M059J (cell line): ENCODE data around the gene UBR2. TPM values are rescaled to one million over a fixed set of nuclear protein-coding genes. Genes with fewer than 3 reads are reported as not detected.

ENCODE experiments used
- DNase-seq: peaks from one replicate; pipeline ENCODE4 v3.0.0-alpha.2; 2012; ENCODE audit warnings: low read depth
- total RNA-seq: library from RNA; depleted of rRNA; stranded (reverse); fragments of >200 nt; shearing (Covaris generic); gene quantifications from 2 replicates; pipeline ENCODE4 v1.2.3, GENCODE V29; 2014; rRNA removed

Gene UBR2
- 13.2 and 24.3 TPM in 2 replicates for total RNA-seq

GRCh38 chr6:42563697-42564505, at the start of gene UBR2:
UBR2 (plus strand) TSS chr6:42564029; CDS start chr6:42564320, 291 bp downstream.
- peak; percentile 100 for DNase-seq

GRCh38 chr6:42514745-42515144, 49.1 kb upstream of the UBR2 start:
- DNase-seq: no peak

- no peak for DNase-seq
Observed at GRCh38 chr6:42519779-42520178, 44.0 kb upstream of the UBR2 start.

- DNase-seq: peak; percentile 90
Observed at GRCh38 chr6:42520786-42521607, 42.8 kb upstream of the UBR2 start.

DNA sequence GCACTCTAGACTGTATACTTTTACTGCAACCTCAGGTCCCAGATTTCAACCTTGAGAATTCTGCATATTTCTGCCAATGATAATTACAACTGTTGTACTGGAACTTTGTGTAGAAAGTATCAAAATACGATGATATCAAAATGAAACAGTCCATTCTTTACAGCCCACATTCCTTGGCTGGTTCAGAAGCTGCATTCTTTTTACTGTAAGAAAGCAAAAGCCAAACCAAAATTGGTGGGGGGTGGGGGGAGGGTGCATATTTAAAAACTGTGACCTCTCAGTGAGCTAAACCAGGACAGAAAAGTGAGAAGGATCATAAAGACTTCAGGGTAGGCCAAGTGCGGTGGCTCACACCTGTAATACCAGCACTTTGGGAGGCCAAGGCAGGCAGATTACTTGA, 41.8 kb upstream of the UBR2 start:
- no peak for DNase-seq

DNA sequence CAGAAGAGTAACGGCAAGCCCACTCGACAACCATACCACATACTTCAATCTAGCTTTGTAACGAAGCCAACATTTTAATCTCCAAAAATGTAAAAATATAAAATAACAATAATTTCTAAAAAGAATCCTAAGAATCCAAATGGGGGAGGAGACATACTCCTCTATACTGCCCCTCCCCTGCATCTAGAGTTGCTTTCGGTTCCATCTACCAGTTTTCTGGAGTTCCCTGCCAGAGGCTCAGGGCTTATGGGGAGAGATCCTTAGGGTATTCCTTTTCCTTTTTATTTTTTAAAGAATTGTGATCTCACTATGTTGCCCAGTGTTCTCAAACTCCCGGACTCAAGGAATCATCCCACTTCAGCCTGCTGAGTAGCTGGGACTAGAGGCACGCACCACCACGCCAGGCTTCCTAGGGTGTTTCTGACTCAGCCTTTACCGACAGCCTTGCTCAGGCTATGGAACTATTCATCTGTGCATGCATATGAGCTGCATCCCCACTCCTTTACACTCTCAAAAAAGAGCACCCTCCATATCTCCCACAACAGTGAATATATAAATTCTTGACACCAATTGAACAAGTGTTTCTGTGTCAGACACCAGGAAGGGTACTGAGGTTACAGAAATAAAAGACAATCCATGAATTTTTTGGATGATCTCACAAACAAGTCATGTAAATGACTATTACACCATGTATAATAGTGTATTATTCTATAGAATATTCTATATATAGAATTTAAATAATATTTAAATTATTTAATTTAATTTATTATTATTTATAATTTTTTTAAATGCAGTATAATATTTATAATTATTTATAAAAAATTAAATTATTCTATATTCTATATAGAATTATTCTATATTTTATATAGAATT, 40.7 kb upstream of the UBR2 start:
- DNase-seq: peak; percentile 19

DNA sequence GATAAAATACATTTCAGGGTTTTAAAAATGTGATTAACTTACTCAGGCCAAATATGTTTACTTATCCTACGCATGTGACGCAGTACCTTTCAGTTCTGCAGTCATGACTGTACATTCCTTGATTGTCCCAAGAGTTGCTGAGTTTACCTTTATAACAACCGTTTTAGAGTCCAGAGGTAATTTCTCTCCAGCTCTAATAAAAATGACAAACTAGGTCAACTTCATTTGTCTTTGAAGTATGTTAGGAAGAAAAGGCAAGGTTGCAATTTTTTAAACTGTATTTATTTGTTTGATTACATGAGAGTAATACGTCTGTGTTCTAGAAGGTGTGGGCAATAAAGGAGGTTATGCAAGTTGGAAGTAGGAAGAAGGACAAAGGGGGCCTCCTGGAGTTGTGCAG, 38.6 kb upstream of the UBR2 start:
- DNase-seq: no peak

- no peak for DNase-seq
Observed at GRCh38 chr6:42526616-42527015, 37.2 kb upstream of the UBR2 start.

DNA sequence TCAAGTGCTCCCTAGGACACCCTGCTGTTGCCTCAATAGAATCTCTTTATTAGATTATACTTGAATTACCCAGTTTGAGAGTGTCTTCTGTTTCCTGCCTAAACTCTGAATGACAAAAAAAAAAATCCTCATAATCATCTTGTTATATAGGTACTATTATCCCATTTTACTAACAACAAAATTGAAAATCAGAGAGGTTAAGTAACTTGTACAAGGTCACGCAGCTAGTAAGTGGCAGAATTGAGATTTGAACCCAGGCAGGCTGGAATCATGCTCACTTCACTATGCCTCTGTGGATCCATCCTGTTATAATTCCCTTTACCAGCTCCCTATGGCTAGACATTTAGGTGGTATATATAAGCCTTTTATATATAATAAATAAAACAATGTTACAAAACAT, 36.6 kb upstream of the UBR2 start:
- DNase-seq: no peak

GRCh38 chr6:42530296-42530695, 33.5 kb upstream of the UBR2 start:
- DNase-seq: no peak

- DNase-seq: no peak
Observed at GRCh38 chr6:42530751-42531150, 33.1 kb upstream of the UBR2 start.

DNA sequence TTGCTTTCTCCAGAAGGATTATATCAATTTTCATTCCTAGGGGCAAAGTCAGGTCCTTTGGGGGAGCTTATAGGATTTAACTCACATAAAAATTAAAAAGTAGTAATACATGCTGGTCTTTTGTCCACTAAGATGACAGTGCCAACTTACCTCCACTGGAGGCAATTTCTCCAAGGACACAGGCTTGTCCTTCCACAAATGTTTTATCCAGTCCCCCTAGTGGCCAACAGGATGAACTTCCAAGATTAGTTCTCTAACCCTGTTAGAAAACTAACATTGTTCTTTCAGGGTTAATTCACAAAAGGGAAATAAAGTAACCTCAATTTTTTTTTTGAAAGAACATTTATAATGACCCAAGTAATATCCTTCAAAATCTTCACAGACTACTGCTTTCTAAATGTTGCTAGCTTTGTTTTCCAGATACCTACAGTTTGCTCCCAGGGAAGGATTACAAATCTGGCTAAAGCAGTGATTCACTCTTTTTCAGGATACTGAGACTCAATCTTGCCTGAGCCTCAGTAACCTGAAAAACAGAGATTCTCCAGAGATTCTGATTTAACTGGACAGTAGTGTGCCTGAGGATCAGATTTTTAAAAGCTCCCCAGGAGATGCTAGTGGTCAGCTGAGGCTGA, 31.7 kb upstream of the UBR2 start:
- DNase-seq: peak; percentile 78

DNA sequence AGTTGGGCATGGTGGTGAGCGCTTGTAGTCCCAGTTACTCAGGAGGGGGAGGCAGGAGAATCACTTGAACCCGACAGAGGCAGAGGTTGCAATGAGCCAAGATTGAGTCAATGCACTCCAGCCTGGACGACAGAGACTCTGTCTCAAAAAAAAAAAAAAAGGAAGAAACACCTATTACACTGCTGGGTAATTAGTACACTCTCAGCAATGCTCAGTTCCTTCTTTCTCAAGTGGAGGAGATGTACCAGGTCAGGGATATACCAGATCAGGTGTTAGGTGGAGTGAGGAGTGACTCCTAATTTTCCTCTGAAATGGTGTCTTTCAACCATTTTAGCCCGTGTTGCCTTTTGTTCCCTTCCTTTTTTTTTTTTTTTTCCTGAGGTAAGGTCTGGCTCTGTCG, 30.0 kb upstream of the UBR2 start:
- DNase-seq: no peak

DNA sequence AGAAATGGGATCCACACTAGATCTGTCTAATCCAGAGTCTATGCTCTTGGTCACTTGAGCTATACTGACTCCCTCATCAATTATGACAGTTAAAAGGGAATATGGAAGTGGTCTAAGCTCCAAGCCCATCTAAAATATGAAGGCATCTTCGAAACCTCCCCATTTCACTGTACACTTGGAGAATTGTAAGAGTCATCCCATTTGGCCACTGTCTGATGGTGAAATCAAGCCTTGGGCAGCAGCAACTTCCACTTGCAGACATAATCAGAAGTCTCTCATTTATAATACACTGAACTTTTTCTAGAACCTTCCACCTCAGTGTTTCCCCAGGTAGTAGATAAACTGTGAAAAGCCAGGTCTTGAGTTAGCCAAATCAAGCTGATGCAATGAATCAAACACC, 26.3 kb upstream of the UBR2 start:
- DNase-seq: no peak

DNA sequence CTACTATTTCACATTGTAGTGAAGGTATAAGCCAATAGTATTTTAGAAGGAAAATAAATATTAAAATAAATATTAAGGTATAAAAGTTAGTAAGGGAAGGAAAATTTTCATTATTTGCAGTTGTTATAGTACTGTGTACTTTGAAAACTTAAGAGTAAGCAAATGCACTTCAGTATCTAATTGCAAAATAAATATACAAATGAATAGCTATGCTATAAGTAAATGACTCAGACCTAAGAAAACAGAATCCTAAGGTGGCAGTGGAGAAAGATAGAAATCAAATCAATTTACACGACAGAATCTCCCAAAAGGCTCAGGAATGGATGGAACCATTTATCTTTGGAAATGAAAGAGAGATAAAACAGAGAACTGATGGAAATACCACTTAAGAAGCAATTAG, 24.7 kb upstream of the UBR2 start:
- DNase-seq: no peak

DNA sequence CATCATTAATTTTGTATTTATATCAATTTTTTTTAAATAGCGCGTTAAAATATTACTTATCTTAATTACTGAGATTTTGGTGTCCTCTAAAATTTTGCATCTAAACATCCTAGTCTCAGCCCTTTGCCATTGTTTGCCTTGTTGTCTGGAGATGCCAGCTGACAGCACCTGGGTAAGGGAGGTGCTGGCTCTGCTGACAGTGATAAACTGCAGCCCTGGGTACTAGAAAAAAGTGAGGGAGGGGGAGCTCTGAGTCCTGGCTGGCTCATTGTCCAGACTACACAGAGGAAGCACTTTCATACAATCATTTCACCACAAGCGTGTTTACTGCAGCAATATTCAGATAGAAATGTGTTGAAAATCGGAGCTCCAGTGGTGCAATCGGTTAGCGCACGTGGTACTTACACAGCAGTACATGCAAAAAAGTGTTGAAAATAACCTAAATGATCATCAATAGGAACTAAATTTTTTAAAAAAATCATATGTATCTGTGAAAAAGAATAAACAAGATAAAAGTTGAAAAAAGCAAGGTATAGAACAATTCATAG, 18.5 kb upstream of the UBR2 start:
- DNase-seq: no peak

- peak; percentile 78 for DNase-seq
Observed at GRCh38 chr6:42547407-42548329, 16.2 kb upstream of the UBR2 start.

- no peak for DNase-seq
Observed at GRCh38 chr6:42550277-42550676, 13.6 kb upstream of the UBR2 start.

DNA sequence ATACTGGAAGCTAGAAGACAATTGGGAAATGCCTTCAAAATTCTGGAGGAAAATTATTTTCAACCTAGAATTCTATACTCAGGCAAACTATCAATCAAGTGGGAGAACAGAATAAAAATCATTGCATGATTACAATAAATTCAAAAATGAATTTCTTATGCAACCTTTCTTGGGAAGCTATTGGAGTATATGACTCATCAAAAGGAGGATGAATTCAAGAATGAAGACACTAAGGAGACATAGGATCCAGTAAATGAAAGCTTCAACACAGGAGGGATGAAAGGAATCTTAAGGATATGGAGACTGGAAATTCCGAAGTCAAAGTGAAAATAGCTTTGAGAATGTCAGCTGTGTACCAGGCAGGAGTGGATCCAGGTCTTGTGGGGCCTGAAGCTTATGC, 12.6 kb upstream of the UBR2 start:
- no peak for DNase-seq

- no peak for DNase-seq
Observed at GRCh38 chr6:42552380-42552779, 11.4 kb upstream of the UBR2 start.
